Stimulated activated CD4-positive, alpha-beta T cell treated with anti-CD3 and anti-CD28 coated beads, Interleukin-1b, Interleukin-23, amount 100 ng/mL, for 4 hours (primary cell): ENCODE data around the gene CPA2.
A peak's percentile ranks its signal among the peaks of the same experiment; 100 is the strongest.

Experiments
- DNase-seq, 2 donors: peaks; one replicate each; pipeline ENCODE4 v3.0.0-alpha.2; 2020; ENCODE audit warnings: low read depth in 2 of 2

CPA2 gene

DNA sequence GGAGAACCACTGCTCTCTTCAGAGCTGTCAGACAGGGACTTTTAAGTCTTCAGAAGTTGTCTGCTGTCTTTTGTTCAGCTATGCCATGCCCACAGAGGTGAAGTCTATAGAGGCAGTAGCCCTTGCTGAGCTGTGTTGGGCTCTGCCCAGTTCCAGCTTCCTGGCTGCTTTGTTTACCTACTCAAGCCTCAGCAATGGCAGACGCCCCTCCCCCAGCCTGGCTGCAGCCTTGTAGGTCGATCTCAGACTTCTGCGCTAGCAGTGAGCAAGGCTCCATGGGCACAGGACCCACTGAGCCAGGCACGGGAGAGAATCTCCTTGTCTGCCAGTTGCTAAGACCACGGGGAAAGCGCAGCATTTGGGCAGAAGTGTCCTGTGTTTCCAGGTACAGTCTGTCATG, 12.1 kb upstream of the CPA2 start:
- no peak for DNase-seq

GRCh38 chr7:130256704-130257103, 10.0 kb upstream of the CPA2 start:
- no peak for DNase-seq

DNA sequence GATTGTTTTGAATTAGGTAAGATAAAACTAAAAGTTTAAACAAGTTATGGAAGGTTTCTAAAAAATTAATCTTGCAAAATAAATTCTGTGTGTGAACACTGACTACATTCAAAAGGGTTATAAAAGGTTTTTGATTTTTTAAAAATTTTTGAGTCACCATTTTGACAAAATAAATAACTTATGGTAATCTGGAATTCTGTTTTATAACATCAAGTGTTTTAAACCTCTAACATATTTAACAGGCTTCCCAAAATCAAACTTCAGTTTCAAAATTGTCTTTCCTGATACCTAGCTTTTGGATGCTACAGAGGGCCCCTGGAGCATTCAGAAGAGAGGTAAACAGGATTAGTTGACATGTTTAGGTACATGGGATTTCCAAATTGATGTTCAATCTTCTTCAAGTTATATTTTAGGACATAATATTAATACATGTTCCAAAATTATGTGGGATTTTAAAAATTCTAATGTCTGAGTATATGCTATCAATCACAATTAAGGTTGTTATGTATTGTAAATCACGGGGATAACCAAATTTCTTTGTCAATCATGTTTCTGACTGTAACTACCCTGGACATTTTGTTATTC, 8.1 kb upstream of the CPA2 start:
- no peak for DNase-seq

DNA sequence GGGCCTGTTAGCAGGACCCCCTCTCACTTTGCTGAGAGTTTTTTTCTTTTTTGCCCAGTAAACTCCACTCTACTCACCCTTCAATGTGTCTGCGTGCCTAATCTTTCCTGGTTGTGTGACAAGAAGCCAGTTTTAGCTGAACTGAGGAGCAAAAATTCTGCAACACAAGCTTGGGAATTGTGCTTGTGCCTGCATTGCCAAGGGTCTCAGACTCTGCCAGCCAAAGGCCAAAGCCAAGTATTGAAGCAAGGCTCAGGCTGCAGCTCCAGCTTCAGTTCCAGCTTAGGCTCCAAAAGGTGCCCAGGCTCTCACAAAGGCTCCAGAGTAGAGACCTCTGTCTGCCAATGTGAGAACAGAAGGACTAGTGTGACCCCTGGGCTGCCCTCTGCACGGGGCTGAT, 4.2 kb upstream of the CPA2 start:
- DNase-seq: no peak

DNA sequence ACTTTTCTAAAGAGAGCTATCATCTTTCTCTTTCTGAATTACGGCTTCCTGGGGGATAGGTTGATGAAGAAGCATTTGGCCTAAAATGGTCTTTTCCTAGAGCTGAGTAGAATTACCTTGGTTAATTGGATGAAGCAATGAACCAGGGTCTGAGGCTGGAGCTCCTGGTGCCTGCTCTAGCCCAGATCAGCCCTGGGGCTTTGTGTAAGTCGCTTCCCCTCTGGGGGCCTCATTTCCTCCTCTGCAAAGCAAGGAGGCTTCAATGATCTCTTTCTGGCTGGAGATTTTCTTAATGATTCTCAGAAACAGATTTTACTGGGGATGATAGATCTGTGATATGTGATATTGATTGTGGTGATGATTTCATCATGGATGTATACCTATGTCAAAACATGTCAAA, 3.5 kb upstream of the CPA2 start:
- no peak for DNase-seq

DNA sequence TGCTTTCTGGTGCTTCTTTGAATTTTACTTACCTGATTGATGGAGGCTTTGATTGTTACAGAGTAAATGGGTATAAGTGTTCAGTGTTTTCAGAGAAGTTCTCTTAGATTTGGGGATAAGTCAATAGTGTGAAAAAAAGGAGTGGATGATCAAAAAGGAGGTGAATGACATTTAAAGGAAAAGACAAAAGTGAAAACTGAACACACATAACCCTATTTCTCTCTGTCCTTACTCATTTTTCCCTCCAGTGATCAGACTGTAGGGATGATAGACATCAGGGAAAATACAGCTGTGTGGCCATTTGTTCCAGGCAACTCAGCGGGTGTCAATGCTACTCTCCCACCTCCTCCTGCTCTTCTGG, 278 bp downstream of the CPA2 start:
- no peak for DNase-seq

DNA sequence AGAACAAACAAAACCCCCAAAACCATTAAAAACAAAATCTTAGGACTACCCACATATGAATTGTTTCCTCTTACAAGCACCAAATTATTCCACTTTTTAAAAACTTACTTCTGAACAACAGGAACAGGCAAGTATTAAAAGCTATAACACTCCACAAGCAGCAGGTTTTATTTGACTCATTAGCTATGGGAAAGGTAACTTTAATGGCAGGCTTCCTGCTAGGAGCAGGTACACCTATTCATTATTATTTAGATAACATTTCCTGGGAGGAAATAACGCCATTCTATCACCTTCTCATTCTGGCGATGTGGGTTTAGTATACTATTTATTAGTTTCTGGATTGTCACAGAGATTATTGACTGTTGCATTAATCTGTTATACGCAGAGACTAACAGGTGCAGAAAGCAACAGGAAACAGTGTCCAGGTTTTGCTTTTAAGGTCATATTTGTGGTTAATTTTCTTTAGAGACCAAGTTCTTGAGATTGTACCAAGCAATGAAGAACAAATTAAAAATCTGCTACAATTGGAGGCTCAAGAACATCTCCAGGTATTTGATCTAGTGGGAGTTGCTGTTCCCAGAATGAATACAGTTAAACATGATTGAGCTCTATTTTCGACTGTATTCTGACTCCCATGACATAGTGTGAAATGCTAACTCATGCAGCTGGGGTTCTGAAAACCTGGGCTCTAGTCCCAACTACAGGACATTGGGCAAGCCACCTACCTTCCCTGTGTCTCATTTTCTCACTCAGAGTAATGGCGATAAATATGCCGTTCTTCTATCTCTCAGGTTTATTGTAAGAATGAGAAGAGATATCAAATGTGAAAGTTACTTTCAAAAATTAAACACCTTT, 2.0 kb downstream of the CPA2 start:
- DNase-seq: no peak

DNA sequence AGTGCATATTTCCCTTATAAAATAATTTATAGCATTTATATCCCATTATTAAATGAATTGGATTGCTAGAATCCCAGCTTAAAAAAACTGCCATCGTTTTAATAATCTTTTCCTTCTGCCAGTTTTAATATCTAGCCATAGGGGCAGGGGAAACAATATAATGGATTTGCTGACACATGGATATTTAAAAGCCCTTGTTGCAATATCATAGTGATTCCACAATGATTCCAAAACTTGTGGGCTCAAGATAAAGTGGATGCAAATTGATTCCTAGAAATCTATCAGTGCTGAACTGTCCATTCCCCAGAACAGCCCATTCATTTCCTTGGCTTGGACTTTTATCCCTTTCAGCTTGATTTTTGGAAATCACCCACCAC, 2.6 kb downstream of the CPA2 start:
- DNase-seq: no peak

DNA sequence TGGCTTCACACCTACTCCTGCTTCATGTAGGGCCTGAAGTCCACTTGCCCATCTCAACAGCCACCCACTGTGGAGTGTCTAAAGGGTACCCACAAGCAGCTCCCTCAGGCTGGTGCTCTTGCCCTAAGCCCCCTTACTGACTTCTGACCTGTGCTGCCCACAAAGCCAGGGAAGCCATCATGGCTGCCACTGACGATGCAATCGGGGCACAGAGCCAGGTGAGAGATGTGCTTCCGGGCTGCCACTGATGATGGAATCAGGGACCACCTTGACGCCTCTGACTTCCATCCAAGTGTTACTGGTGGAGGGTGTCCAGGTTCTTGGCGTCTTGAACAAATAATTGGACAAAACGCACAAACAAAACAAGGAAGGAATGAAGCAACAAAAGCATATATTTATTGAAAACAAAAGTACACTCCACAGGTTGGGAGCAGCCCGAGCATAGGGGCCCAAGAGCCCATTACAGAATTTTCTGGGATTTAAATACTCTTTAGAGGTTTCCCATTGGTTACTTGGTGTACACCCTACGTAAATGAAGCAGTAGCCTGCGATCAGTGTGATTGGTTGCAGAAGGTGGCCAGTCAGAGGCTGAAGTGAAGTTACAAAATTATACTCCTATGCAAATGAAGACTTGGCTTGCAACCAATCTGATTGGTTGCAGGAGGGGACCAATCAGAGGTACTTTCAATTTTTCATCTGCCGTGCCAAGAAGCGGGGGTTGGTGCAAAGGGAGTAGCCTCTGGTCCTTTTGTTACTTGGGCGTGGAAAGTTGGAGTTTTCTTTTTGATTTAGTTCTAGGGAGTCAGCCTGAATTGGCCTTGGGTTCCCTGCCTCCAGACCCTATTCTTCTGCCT, 4.5 kb downstream of the CPA2 start:
- DNase-seq: no peak

GRCh38 chr7:130272381-130273080, 5.9 kb downstream of the CPA2 start:
- no peak for DNase-seq

- DNase-seq: peak in 1 of 2 donors; percentile 3
Measured at GRCh38 chr7:130273081-130273932, 6.6 kb downstream of the CPA2 start.

- DNase-seq: no peak
Measured at GRCh38 chr7:130273933-130274255, 7.2 kb downstream of the CPA2 start.

DNA sequence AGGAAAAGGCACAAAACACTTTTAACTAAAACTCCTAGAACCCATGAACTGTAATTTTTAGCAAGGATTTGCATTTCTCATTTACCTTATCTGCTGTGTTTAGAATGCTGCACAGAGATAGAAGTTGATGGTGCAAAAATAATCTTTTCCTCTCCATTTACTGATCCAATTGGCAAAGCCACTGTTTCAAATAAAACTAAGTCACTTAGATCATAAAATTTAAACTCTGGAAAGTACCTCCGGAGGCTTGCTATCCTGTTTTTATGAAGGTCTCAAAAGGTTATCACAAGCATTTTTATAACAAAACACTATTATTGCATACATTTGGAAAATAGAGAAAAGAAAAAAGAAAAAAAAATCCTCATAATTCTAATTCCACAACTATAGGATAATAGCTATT, 7.6 kb downstream of the CPA2 start:
- no peak for DNase-seq

DNA sequence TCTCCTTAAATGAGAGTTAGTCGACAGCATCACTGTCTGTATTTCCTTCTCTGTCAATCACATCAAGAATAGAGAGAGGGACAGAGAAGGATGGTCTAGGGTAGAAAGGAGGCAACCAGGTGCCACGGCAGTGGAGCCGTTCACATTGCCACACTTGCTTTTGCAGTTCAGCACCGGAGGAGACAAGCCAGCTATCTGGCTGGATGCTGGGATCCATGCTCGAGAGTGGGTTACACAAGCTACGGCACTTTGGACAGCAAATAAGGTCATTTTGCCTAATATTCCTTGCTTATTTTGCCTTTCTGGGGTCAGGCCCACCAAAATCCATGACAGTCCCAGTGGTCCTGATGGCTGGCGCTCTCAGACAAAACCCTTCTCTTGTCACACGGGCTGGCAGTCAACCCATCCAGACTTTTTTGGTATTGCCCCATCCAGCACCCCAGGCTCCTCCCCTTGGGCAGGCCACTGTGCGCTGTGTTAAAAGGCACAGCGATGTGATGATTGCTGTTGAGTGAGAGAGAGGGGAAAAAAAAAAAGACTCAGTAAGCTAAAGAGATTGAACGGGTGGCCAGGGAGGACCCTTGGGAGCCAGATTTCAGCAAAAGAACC, 8.4 kb downstream of the CPA2 start:
- DNase-seq: no peak

GRCh38 chr7:130275826-130276297, 9.2 kb downstream of the CPA2 start:
- no peak for DNase-seq

DNA sequence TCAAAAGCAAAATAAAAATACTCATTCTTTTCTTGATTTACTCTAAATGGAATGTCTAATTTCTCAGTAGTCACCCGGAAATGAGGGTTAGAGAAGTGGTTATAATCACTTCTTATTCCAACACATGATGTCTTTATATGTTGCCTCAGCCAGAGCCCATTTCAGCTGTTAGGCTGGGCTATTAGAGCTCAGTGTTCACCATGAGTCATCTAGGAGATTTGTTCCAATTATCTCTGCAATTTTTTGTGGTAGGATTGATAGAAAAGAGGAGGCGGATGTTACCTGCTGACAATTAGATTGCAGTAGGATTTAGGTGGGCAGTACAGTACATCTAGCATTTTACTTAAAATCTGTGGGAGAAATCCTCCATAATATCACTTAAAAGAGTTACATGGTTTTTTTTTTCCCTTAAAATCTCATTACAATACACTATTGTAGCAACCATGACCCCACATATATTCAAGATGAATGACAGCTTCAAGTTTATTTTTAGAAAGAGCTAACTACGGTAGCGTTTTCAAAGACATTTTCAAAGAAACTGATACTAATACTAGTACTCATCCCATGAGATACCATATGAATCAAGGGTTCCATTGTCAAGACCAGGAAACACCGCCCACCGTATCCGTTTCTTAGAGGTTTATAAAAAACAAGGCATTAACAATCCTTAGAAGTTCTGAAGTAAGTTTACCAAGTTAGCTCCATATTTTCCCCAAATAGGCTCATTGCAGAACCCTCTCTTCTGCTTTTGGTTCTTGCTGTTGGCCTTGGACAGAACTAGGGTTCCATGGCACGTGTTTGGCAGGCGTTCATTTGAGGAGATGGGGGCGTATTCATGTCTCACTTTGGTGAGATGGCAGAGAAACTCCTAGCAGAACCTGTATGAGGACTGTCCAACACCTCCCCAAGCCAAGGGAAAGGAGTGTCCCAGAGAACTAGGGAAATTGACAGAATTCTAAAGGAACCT, 10.4 kb downstream of the CPA2 start:
- DNase-seq: peak in 1 of 2 donors; percentile 6

GRCh38 chr7:130277763-130278643, 11.3 kb downstream of the CPA2 start:
- DNase-seq: no peak

- DNase-seq: no peak
Measured at GRCh38 chr7:130278860-130279259, 12.2 kb downstream of the CPA2 start.

- no peak for DNase-seq
Measured at GRCh38 chr7:130279286-130279685, 12.6 kb downstream of the CPA2 start.
